ENCODE results near the gene GON4L.
"Not testable (repeated sequence)": the region's sequence is repeated elsewhere in the genome, so short reads cannot be mapped to it uniquely, and the experiment has no call there.

The GON4L gene

GRCh38 chr1:155856975-155857930 is at the start of gene GON4L:
GON4L (minus strand) TSS chr1:155857214; CDS start chr1:155853780, 3,434 bp downstream.
- DNase-seq: peak; percentile 92

- no peak for DNase-seq
These were observed 47.2 kb upstream of the GON4L start for GRCh38 chr1:155904261-155904660.

DNA sequence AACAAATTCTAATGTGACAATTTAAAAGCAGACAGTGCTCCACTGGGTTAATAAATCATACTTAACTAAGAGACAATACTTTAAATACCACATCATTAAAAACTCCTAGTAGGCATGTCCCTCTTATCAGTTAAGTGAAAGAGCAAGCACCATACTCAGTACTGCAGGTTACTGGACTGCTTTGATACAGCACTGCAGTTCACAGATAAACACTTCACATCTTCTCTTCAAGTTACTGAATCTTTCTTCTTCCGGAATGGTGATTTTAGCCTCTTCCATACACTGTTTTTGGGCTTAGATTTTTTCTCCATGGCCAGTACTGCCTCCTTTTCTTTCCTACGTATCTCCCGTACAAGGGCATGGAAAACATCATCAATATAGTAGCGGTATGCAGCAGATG is 43.1 kb upstream of the GON4L start:
- DNase-seq: no peak

GRCh38 chr1:155899683-155900082 is 42.7 kb upstream of the GON4L start:
- DNase-seq: no peak

DNA sequence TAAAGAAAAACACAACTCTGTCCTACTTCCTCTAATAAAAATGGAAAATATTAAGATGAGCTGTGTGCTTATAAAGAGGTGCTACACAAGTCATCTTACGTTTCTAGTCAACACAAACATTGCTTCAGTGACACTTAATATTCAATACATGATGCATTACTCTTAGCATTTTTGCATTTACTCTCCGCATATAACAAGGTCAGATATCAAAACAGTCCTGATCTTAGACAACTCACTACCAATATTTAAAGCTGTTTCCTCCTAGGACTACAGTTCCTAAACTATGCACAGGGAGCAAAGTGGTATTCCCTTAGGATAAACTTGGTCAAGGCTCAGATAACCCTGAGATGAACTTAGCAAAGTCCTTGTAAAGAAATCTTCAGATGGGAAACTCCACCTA is 41.9 kb upstream of the GON4L start:
- no peak for DNase-seq

GRCh38 chr1:155897746-155898145 is 40.7 kb upstream of the GON4L start:
- DNase-seq: peak; percentile 10

- DNase-seq: not testable (repeated sequence)
These were observed 39.5 kb upstream of the GON4L start for GRCh38 chr1:155896476-155896875.

DNA sequence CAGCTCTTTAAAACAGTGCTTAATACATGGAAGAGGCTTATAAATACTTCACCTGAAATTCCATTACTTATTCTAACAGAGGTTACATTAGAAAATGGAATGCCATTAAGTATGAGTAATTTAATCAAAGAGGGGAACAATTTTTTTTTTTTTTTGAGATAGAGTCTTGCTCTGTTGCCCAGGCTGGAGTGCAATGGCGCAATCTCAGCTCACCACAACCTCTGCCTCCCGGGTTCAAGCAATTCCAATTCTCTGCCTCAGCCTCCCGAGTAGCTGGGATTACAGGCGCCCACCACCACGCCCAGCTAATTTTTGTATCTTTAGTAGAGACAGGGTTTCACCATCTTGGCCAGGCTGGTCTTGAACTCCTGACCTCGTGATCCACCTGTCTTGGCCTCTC is 38.6 kb upstream of the GON4L start:
- not testable (repeated sequence) for DNase-seq

- DNase-seq: peak; percentile 94
These were observed 36.6 kb upstream of the GON4L start for GRCh38 chr1:155893389-155894142.

DNA sequence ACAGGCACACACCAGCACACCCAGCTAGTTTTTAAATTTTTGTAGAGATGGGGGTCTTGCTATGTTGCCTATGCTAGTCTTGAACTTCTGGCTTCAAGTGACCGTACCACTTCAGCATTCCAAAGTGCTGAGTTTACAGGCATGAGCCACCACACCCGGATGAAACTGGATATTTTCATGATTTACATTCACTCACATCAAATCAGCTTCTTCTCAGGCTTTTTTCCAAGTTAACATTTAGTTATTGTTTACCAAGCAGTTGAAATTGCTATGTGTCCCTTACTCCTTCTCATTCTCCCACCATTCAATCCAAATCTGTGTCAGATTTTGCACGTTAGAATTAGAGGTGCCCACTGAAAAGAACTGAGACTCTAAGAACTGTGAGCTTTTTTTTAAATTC is 35.8 kb upstream of the GON4L start:
- DNase-seq: peak; percentile 87

GRCh38 chr1:155890251-155890650 is 33.2 kb upstream of the GON4L start:
- DNase-seq: peak; percentile 23

DNA sequence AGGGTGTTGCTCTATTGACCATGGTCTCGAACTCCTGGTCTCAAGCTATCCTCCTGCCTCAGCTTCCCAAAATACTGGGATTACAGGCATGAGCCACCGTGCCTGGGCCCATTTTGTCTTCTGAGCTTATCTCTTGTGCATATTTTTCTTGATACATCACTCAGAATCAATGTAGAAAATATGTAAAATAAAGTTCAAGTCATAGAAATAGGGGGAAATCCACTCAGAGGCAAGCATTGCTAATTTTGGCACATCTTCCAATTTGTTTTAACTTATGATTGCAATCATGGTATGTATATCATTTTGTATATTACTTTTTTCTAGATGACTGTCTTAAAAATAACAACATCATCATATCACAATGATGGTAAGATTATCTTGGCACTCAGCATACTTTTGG is 32.6 kb upstream of the GON4L start:
- peak; percentile 69 for DNase-seq

GRCh38 chr1:155888481-155888880 is 31.5 kb upstream of the GON4L start:
- peak; percentile 65 for DNase-seq

DNA sequence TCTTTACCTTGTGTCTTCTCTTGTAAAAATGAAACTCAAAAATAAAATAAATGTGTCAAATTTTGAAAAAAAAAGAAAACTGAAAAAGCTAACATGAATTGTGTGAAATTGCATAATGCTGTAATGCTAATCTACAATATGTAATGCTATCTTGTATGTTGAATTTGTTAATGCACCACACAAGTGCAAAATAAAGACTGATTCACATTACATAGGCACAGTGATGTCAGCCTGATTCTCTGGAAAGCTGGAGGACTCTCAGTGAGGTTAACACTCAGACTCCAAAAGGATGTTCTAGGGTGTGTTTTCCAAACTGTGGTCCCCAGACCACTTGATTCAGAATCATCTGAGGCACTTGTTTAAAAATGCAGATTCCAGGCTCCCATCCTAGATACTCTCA is 28.0 kb upstream of the GON4L start:
- DNase-seq: no peak

DNA sequence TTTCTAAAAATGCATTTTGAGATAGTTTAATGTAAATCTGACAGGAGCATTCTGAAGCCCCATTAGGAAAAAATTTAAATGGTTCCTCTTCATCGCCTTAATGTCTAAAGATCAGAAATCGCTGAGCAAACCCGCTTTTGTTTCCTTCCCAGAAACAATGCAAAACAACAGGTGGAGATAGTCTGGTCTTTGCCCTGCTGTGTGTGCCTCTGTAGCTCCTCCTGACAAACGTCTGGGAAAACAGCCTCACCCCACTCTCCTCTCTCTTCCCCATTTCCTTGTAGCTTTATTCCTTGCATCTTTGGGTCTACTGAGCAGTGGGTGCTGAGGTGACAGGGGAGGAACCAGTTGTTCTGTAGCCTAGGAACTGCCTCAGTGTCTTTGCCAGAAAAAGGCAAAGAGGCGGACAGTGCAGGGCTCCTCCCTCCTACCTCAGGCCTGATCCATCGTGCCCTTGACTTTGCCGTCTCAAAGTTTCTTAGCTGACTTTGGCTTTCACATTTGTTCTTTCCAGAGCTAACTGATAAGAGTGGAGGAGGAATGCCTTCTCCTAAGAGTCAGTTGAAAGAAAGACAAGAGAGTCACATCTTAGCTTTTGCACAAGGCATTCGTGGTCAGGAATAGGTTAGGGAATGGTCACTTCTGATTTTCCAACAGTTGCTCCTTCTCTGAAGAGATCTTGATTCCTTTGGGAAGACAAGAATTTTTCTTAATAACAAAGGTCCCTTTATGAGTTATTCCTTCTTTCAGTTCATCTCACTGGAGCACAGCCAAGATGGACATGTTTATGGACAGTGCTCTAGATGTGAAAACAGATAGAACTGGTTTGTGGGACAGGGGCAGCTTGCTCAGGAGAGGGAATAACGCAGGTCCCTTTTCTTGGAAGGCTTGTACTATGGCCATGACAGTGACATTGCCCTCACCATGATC is 27.3 kb upstream of the GON4L start:
- no peak for DNase-seq

- DNase-seq: no peak
These were observed 25.8 kb upstream of the GON4L start for GRCh38 chr1:155882766-155883165.

- DNase-seq: no peak
These were observed 25.2 kb upstream of the GON4L start for GRCh38 chr1:155882235-155882634.

DNA sequence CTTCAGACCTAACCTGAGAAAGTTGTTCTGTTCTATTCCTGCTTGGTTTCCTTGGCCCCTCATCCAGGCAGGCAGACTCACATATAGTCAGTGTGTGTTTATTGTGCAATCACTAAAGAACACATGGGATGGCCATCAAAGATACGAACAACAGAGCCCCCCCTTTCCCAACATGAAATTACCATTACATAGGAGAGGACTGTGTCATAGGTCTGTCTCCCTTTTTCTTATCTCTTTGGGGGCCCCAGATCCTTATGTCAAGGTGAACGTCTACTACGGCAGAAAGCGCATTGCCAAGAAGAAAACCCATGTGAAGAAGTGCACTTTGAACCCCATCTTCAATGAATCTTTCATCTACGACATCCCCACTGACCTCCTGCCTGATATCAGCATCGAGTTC is 23.9 kb upstream of the GON4L start:
- DNase-seq: no peak

DNA sequence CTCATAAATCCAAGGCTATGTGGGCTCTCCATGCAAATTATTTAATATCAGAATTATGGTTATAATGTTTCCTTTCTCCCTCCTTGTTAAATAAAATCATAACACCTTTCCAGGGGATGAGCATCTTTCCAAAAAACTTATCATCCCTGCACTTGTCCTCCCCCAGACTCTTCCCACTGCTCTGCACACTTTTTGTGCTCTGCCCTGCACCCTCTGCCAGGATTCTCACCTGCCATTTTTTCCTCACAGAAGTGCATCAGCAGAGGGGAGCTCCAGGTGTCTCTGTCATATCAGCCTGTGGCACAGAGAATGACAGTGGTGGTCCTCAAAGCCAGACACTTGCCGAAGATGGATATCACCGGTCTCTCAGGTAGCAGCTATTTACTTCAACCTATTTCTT is 23.2 kb upstream of the GON4L start:
- no peak for DNase-seq

DNA sequence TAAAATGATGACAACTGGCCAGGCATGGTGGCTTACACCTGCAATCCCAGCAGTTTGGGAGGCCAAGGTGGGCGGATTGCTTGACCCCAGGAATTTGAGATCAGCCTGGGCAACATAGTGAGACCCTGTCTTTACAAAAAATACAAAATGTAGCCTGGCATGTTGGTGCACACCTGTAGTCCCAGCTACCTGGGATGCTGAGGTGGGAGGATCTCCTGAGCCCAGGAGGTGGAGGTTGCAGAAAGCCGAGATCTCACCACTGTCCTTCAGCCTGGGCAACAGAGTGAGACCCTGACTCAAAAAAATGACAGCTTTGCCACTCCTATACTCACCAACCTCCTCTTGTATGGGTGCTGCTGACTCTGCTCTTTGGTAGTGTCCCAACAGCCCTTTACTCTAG is 20.9 kb upstream of the GON4L start:
- no peak for DNase-seq

DNA sequence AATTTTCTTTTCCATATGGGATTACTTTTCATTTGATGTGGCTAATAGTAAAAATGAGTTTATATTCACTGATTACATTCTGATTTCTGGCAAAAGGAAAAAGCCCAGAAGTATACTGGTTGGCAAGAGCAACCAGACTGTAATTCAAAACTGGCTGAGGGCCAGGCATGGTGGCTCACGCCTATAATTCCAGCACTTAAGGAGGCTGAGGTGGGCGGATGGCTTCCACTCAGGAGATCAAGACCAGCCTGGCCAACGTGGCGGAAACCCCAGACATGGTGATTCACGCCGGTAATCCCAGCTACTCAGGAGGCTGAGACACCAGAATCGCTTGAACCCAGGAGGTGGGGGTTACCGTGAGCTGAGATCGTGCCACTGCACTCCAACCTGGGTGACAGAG is 16.8 kb upstream of the GON4L start:
- DNase-seq: no peak

DNA sequence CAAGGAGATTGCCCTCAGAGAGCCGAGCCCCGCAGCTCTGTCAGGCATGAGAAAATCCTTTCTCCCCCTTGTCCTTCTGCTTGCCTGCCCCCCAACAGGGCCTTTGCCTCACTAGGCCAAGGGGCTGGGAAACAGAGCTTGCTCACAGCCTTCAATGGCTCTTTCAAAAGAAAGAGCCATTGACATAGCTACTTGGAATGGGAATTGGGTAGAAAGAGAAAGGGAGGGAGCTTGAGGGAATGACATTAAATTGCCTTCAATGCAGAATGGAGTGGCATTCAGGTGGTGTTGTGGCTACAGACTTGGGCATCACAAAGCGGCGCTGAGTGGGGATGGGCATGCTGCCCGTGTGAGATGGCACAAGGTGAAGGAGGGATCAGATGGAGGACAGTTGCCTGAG is 15.5 kb upstream of the GON4L start:
- no peak for DNase-seq

DNA sequence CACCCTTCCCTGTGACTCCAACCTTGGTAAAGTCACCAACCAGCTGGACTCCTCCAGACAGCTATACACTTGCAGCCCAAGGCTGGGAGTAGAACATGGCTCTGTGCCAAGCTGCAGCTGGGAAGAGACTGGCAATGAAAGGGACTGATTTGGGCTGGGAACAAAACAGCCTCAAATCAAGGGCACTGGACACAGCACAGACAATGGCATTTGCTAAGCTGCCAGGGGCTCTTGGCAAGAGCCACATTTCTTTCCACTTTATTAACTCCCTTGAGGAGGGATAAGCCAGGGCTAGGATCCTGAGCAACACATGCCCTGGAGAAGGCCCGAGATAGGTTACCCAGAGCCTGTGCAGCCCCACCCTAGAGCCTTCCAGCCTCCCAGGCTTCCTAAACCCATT is 14.4 kb upstream of the GON4L start:
- no peak for DNase-seq

Data from fibroblast of skin of right biceps (primary cell).